AG04450 (cell line): Measurements from ENCODE around the gene COL25A1. TPM values are rescaled to one million over a fixed set of nuclear protein-coding genes. Genes with fewer than 3 reads are reported as not detected.

ENCODE experiments used
- CTCF ChIA-PET: fragments of 300-600, 350-600 bp; formaldehyde crosslinking; extraction: SDS; loops from one replicate; lab custom pipeline; 2022; ENCODE audit warnings: antibody characterized with exemption, inconsistent platforms; lab: Charles Lee
- POLR2A ChIA-PET: fragments of 350-600 bp; formaldehyde crosslinking; extraction: SDS; loops from one replicate; lab custom pipeline; 2021; ENCODE audit warnings: antibody characterized with exemption, inconsistent platforms; lab: Yijun Ruan, JAX
- DNase-seq: peaks from one replicate; pipeline ENCODE4 v3.0.0-alpha.2; 2011; ENCODE audit warnings: low read depth, low spot score
- H3K27ac ChIP-seq: one replicate; pipeline ENCODE4 v1.5.1; 2012; ENCODE audit warnings: low read depth, low read length, control low read depth
- H3K27me3 ChIP-seq: one replicate; pipeline ENCODE4 v1.6.0; 2012; ENCODE audit warnings: low read length; ENCODE audit not compliant: control insufficient read depth, insufficient read depth
- H3K4me3 ChIP-seq: 2 replicates; pipeline ENCODE4 v1.5.1; 2011; ENCODE audit warnings: mild to moderate bottlenecking, low read depth, low read length, control low read depth
- H3K9me3 ChIP-seq: 2 replicates; pipeline ENCODE4 v1.5.1; 2012; ENCODE audit warnings: low read length; ENCODE audit not compliant: control insufficient read depth, insufficient read depth
- CTCF ChIP-seq: IDR thresholded peaks from 2 replicates; pipeline ENCODE4 v1.5.1; 2011; ENCODE audit warnings: low read depth, low read length, control low read depth, inconsistent platforms
- polyA plus RNA-seq: library from polyadenylated mRNA; depleted of rRNA; stranded (reverse); fragments of >200 nt; gene quantifications from 2 replicates; pipeline ENCODE4 v1.2.3, GENCODE V29; 2011

The COL25A1 gene
- polyA plus RNA-seq, 1 experiment, result not detected

GRCh38 chr4:108787106-108787505, 515.4 kb downstream of the COL25A1 start:
- no peak for TF ChIP-seq CTCF
- ChIA-PET POLR2A (no interaction called here), CTCF (no interaction called here)
- Histone ChIP-seq H3K9me3 (no peaks in the 10 kb centered on the region), H3K27me3 (no peaks in the 10 kb centered on the region), H3K27ac (no peak overlapping the region), H3K4me3 (no peak overlapping the region)
- DNase-seq, result no peak

- Histone ChIP-seq H3K4me3 (no peak overlapping the region), H3K27ac (no peak overlapping the region), H3K9me3 (no peaks in the 10 kb centered on the region), H3K27me3 (no peaks in the 10 kb centered on the region)
- no peak for DNase-seq
- ChIA-PET CTCF (no interaction called here), POLR2A (no interaction called here)
- no peak for TF ChIP-seq CTCF
These were observed 516.1 kb downstream of the COL25A1 start for GRCh38 chr4:108786351-108786750.

GRCh38 chr4:108783665-108784463, 518.6 kb downstream of the COL25A1 start:
- Histone ChIP-seq H3K27me3 (no peaks in the 10 kb centered on the region), H3K4me3 (no peak overlapping the region), H3K9me3 (no peaks in the 10 kb centered on the region), H3K27ac (no peak overlapping the region)
- TF ChIP-seq CTCF, result peak; percentile 40
- DNase-seq, result no peak
- POLR2A ChIA-PET, result no interaction called here
- CTCF ChIA-PET, result interaction anchor here (0.6 to 1.0 kb wide), 5 partner anchors 9 to 975 kb away, joined by 3 to 5 read pairs (median 3); no protein-coding TSS in a partner anchor

- Histone ChIP-seq H3K27ac (no peak overlapping the region), H3K4me3 (no peak overlapping the region), H3K9me3 (no peaks in the 10 kb centered on the region), H3K27me3 (no peaks in the 10 kb centered on the region)
- POLR2A ChIA-PET, result no interaction called here
- DNase-seq, result no peak
- CTCF ChIA-PET, result interaction anchor here (0.9 kb wide), 2 partner anchors 553 to 626 kb away, joined by 3 to 4 read pairs; no protein-coding TSS in a partner anchor
- no peak for TF ChIP-seq CTCF
These were observed 522.5 kb downstream of the COL25A1 start for GRCh38 chr4:108779958-108780357.

- no peak overlapping the region for H3K27ac ChIP-seq
- no peak overlapping the region for H3K4me3 ChIP-seq
- H3K27me3 ChIP-seq, result no peaks in the 10 kb centered on the region
- H3K9me3 ChIP-seq, result no peaks in the 10 kb centered on the region
- no peak for TF ChIP-seq CTCF
- no peak for DNase-seq
- ChIA-PET CTCF (no interaction called here), POLR2A (no interaction called here)
These were observed 525.1 kb downstream of the COL25A1 start for GRCh38 chr4:108777388-108777787.
